Karpas-422 (cell line): ENCODE results near the gene ELAVL2. TPM values are rescaled to one million over a fixed set of nuclear protein-coding genes. Genes with fewer than 3 reads are reported as not detected.

Experiments used
- DNase-seq: peaks from one replicate; pipeline ENCODE4 v3.0.0-alpha.2; 2015
- H2AFZ ChIP-seq: fragments of 200-600 bp; sonication (generic); 2 replicates; pipeline ENCODE4 v1.6.1; 2014; ENCODE audit warnings: antibody characterized with exemption, low read length, mixed read lengths
- H3K27ac ChIP-seq: fragments of 200-600 bp; sonication (generic); 2 replicates; pipeline ENCODE4 v1.5.1; 2014; ENCODE audit warnings: mild to moderate bottlenecking, low read length, moderate library complexity
- H3K27me3 ChIP-seq: fragments of 200-600 bp; sonication (generic); 2 replicates; pipeline ENCODE4 v1.6.1; 2014; ENCODE audit warnings: low read length, mixed read lengths
- H3K36me3 ChIP-seq: fragments of 200-600 bp; sonication (generic); 2 replicates; pipeline ENCODE4 v1.6.1; 2014; ENCODE audit warnings: low read length, mixed read lengths; ENCODE audit not compliant: insufficient read depth
- H3K4me1 ChIP-seq: fragments of 200-600 bp; sonication (generic); 2 replicates; pipeline ENCODE4 v1.6.1; 2014; ENCODE audit warnings: mild to moderate bottlenecking, low read length, mixed read lengths
- H3K4me2 ChIP-seq: fragments of 200-600 bp; sonication (generic); 2 replicates; pipeline ENCODE4 v1.6.1; 2014; ENCODE audit warnings: low read length, low read depth, mild to moderate bottlenecking; ENCODE audit not compliant: poor library complexity, severe bottlenecking
- H3K4me3 ChIP-seq: fragments of 200-600 bp; sonication (generic); 2 replicates; pipeline ENCODE4 v1.5.1; 2014; ENCODE audit warnings: mild to moderate bottlenecking, antibody characterized with exemption, low read length, mixed read lengths
- H3K79me2 ChIP-seq: fragments of 200-600 bp; sonication (generic); 2 replicates; pipeline ENCODE4 v1.6.1; 2014; ENCODE audit warnings: mild to moderate bottlenecking, low read length, mixed read lengths
- H3K9ac ChIP-seq: fragments of 200-600 bp; sonication (generic); 2 replicates; pipeline ENCODE4 v1.6.0; 2014; ENCODE audit warnings: low read length
- H3K9me2 ChIP-seq: fragments of 200-600 bp; sonication (generic), shearing (Covaris generic); replicated peaks from 2 replicates; pipeline ENCODE4 v1.6.0; 2014; ENCODE audit warnings: mild to moderate bottlenecking, low read length, moderate library complexity; ENCODE audit not compliant: insufficient read depth
- H3K9me3 ChIP-seq: fragments of 300-700, 200-600 bp; sonication (generic); 2 replicates; pipeline ENCODE4 v1.6.1; 2014; ENCODE audit warnings: low read length, mixed read lengths
- H4K20me1 ChIP-seq: fragments of 200-600 bp; sonication (generic); 2 replicates; pipeline ENCODE4 v1.6.1; 2014; ENCODE audit warnings: mild to moderate bottlenecking, antibody characterized with exemption, low read length, low read depth; ENCODE audit not compliant: insufficient read depth
- total RNA-seq: library from RNA; depleted of rRNA; stranded (reverse); fragments of >200 nt; shearing (Covaris generic); gene quantifications from 2 replicates; pipeline ENCODE4 v1.2.3, GENCODE V29; 2014; ENCODE audit warnings: low replicate concordance

The ELAVL2 gene
- total RNA-seq, 1 experiment from 2014 or later, result not detected

GRCh38 chr9:23686896-23687295, 139.1 kb downstream of the ELAVL2 start:
- no peak overlapping the region for H3K27ac ChIP-seq
- no peaks in the 10 kb centered on the region for H3K4me1 ChIP-seq
- H3K36me3 ChIP-seq, result no peaks in the 10 kb centered on the region
- H3K9me3 ChIP-seq, result no peaks in the 10 kb centered on the region
- no peak for DNase-seq
- no peaks in the 10 kb centered on the region for H4K20me1 ChIP-seq
- H3K4me3 ChIP-seq, result no peak overlapping the region
- H3K4me2 ChIP-seq, result no peak overlapping the region
- H2AFZ ChIP-seq, result no peak overlapping the region
- no peaks in the 10 kb centered on the region for H3K27me3 ChIP-seq
- H3K9me2 ChIP-seq, result no peaks in the 10 kb centered on the region
- H3K79me2 ChIP-seq, result no peaks in the 10 kb centered on the region
- H3K9ac ChIP-seq, result no peak overlapping the region

GRCh38 chr9:23686257-23686656, 139.8 kb downstream of the ELAVL2 start:
- H3K9me3 ChIP-seq, result no peaks in the 10 kb centered on the region
- no peaks in the 10 kb centered on the region for H3K27me3 ChIP-seq
- no peak overlapping the region for H3K9ac ChIP-seq
- H3K79me2 ChIP-seq, result no peaks in the 10 kb centered on the region
- no peak overlapping the region for H2AFZ ChIP-seq
- no peaks in the 10 kb centered on the region for H3K36me3 ChIP-seq
- no peak overlapping the region for H3K27ac ChIP-seq
- no peaks in the 10 kb centered on the region for H3K9me2 ChIP-seq
- H4K20me1 ChIP-seq, result no peaks in the 10 kb centered on the region
- no peak overlapping the region for H3K4me3 ChIP-seq
- H3K4me2 ChIP-seq, result no peak overlapping the region
- H3K4me1 ChIP-seq, result no peaks in the 10 kb centered on the region
- no peak for DNase-seq

GRCh38 chr9:23683611-23684061, 142.4 kb downstream of the ELAVL2 start:
- H3K9me2 ChIP-seq, result no peaks in the 10 kb centered on the region
- no peak overlapping the region for H2AFZ ChIP-seq
- H4K20me1 ChIP-seq, result no peaks in the 10 kb centered on the region
- DNase-seq, result no peak
- no peak overlapping the region for H3K27ac ChIP-seq
- H3K9ac ChIP-seq, result no peak overlapping the region
- H3K9me3 ChIP-seq, result no peaks in the 10 kb centered on the region
- H3K27me3 ChIP-seq, result no peaks in the 10 kb centered on the region
- H3K36me3 ChIP-seq, result no peaks in the 10 kb centered on the region
- no peaks in the 10 kb centered on the region for H3K79me2 ChIP-seq
- H3K4me1 ChIP-seq, result no peaks in the 10 kb centered on the region
- H3K4me3 ChIP-seq, result no peak overlapping the region
- no peak overlapping the region for H3K4me2 ChIP-seq

- no peak for DNase-seq
- H2AFZ ChIP-seq, result no peak overlapping the region
- no peak overlapping the region for H3K4me3 ChIP-seq
- no peak overlapping the region for H3K4me2 ChIP-seq
- H3K9me3 ChIP-seq, result no peaks in the 10 kb centered on the region
- H3K27ac ChIP-seq, result no peak overlapping the region
- no peaks in the 10 kb centered on the region for H3K27me3 ChIP-seq
- no peaks in the 10 kb centered on the region for H3K79me2 ChIP-seq
- H3K9me2 ChIP-seq, result no peaks in the 10 kb centered on the region
- no peaks in the 10 kb centered on the region for H4K20me1 ChIP-seq
- no peak overlapping the region for H3K9ac ChIP-seq
- H3K4me1 ChIP-seq, result no peaks in the 10 kb centered on the region
- H3K36me3 ChIP-seq, result no peaks in the 10 kb centered on the region
Observed at GRCh38 chr9:23682891-23683431, 143.1 kb downstream of the ELAVL2 start.

GRCh38 chr9:23682352-23682751, 143.7 kb downstream of the ELAVL2 start:
- Histone ChIP-seq H3K9ac (no peak overlapping the region), H3K36me3 (no peaks in the 10 kb centered on the region), H3K9me2 (no peaks in the 10 kb centered on the region), H4K20me1 (no peaks in the 10 kb centered on the region), H3K27me3 (no peaks in the 10 kb centered on the region), H2AFZ (no peak overlapping the region), H3K4me2 (no peak overlapping the region), H3K4me1 (no peaks in the 10 kb centered on the region), H3K9me3 (no peaks in the 10 kb centered on the region), H3K4me3 (no peak overlapping the region), H3K79me2 (no peaks in the 10 kb centered on the region), H3K27ac (no peak overlapping the region)
- DNase-seq, result no peak

GRCh38 chr9:23677446-23677845, 148.6 kb downstream of the ELAVL2 start:
- H3K27me3 ChIP-seq, result no peaks in the 10 kb centered on the region
- H3K9me2 ChIP-seq, result 0 out of 2 replicates have a peak, but pooled peaks cover 2% of the 10 kb centered on the region
- DNase-seq, result no peak

GRCh38 chr9:23674016-23674585, 151.9 kb downstream of the ELAVL2 start:
- Histone ChIP-seq H3K36me3 (no peaks in the 10 kb centered on the region), H3K4me3 (no peak overlapping the region)
- DNase-seq, result no peak

More at GRCh38 chr9:23677446-23677845, 148.6 kb downstream of the ELAVL2 start:
- Histone ChIP-seq H3K9me3 (no peaks in the 10 kb centered on the region), H3K79me2 (no peaks in the 10 kb centered on the region), H3K36me3 (no peaks in the 10 kb centered on the region), H3K27ac (no peak overlapping the region), H3K9ac (no peak overlapping the region), H3K4me2 (no peak overlapping the region), H3K4me3 (no peak overlapping the region), H3K4me1 (peaks cover 1% of the 10 kb centered on the region; the same call in 1 of the 2 replicates), H2AFZ (no peak overlapping the region), H4K20me1 (no peaks in the 10 kb centered on the region)

GRCh38 chr9:23672151-23672550, 153.9 kb downstream of the ELAVL2 start:
- peak overlapping the region; percentile 33 for H3K4me2 ChIP-seq
- peaks cover 2% of the 10 kb centered on the region; the same call in 1 of the 2 replicates for H3K27me3 ChIP-seq

More at GRCh38 chr9:23674016-23674585, 151.9 kb downstream of the ELAVL2 start:
- H4K20me1 ChIP-seq, result no peaks in the 10 kb centered on the region
- peaks cover 1% of the 10 kb centered on the region; the same call in 1 of the 2 replicates for H3K27me3 ChIP-seq
- H3K9ac ChIP-seq, result no peak overlapping the region
- H3K9me2 ChIP-seq, result 0 out of 2 replicates have a peak, but pooled peaks cover 2% of the 10 kb centered on the region
- H3K4me2 ChIP-seq, result no peak overlapping the region
- no peak overlapping the region for H3K27ac ChIP-seq
- H3K4me1 ChIP-seq, result peaks cover 12% of the 10 kb centered on the region
- no peaks in the 10 kb centered on the region for H3K9me3 ChIP-seq
- H3K79me2 ChIP-seq, result no peaks in the 10 kb centered on the region
- no peak overlapping the region for H2AFZ ChIP-seq

More at GRCh38 chr9:23672151-23672550, 153.9 kb downstream of the ELAVL2 start:
- 0 out of 2 replicates have a peak overlapping the region, but pooled peaks have one; percentile 48 for H2AFZ ChIP-seq
- DNase-seq, result no peak
- H3K79me2 ChIP-seq, result no peaks in the 10 kb centered on the region
- H3K27ac ChIP-seq, result no peak overlapping the region
- 0 out of 2 replicates have a peak, but pooled peaks cover 2% of the 10 kb centered on the region for H3K9me2 ChIP-seq
- H3K4me1 ChIP-seq, result peaks cover 23% of the 10 kb centered on the region
- H3K36me3 ChIP-seq, result no peaks in the 10 kb centered on the region
- no peaks in the 10 kb centered on the region for H3K9me3 ChIP-seq
- H4K20me1 ChIP-seq, result no peaks in the 10 kb centered on the region
- no peak overlapping the region for H3K4me3 ChIP-seq
- H3K9ac ChIP-seq, result peak overlapping the region; percentile 19; the same call in 1 of the 2 replicates
